A673 (cell line): ENCODE measurements around the gene MAB21L4. TPM values are rescaled to one million over a fixed set of nuclear protein-coding genes. Genes with fewer than 3 reads are reported as not detected.

Source experiments
- BruUV-seq: library from RNA; stranded (reverse); fragments of 400-500 nt; replicated peaks from 2 replicates; lab custom pipeline; 2021; lab: Mats Ljungman, UMichigan
- CTCF ChIA-PET: fragments of 300-600 bp; sonication (Branson Sonifier 250); formaldehyde crosslinking; loops from one replicate; lab custom pipeline; 2022; ENCODE audit warnings: antibody characterized with exemption; lab: Charles Lee
- POLR2A ChIA-PET: fragments of 300-600 bp; sonication (Branson Sonifier 250); formaldehyde crosslinking; loops from one replicate; lab custom pipeline; 2022; ENCODE audit warnings: antibody characterized with exemption; ENCODE audit not compliant: low non-redundant PET; lab: Charles Lee
- DNase-seq: peaks from one replicate; pipeline ENCODE4 v3.0.0-alpha.2; 2015; ENCODE audit warnings: low spot score
- H3K27ac ChIP-seq: fragments of 200-600 bp; sonication (generic); 2 replicates; pipeline ENCODE4 v1.5.1; 2016; ENCODE audit warnings: mixed run types, low read depth, mild to moderate bottlenecking, mixed read lengths, antibody characterized with exemption, low read length; ENCODE audit not compliant: poor library complexity, severe bottlenecking
- H3K27me3 ChIP-seq: fragments of 200-600 bp; sonication (generic); replicated peaks from 2 replicates; pipeline ENCODE4 v1.6.1; 2017; ENCODE audit warnings: mixed run types, low read depth, mild to moderate bottlenecking, mixed read lengths, antibody characterized with exemption, low read length; ENCODE audit not compliant: insufficient read depth, poor library complexity
- H3K36me3 ChIP-seq: fragments of 200-600 bp; sonication (generic); 2 replicates; pipeline ENCODE4 v1.6.1; 2016; ENCODE audit warnings: mixed run types, mild to moderate bottlenecking, mixed read lengths, antibody characterized with exemption, low read length; ENCODE audit not compliant: insufficient read depth, poor library complexity, severe bottlenecking
- H3K4me1 ChIP-seq: fragments of 200-600 bp; sonication (generic); 2 replicates; pipeline ENCODE4 v1.6.1; 2017; ENCODE audit warnings: mixed run types, mild to moderate bottlenecking, mixed read lengths, antibody characterized with exemption, low read length; ENCODE audit not compliant: insufficient read depth, poor library complexity, severe bottlenecking
- H3K4me3 ChIP-seq: fragments of 200-600 bp; sonication (generic); 2 replicates; pipeline ENCODE4 v1.5.1; 2016; ENCODE audit warnings: low read depth, mixed run types, mild to moderate bottlenecking, mixed read lengths, low read length; ENCODE audit not compliant: poor library complexity, severe bottlenecking
- H3K9me3 ChIP-seq: fragments of 200-600 bp; sonication (generic); 2 replicates; pipeline ENCODE4 v1.6.1; 2016; ENCODE audit warnings: mixed run types, low read depth, mild to moderate bottlenecking, mixed read lengths, antibody characterized with exemption, low read length; ENCODE audit not compliant: poor library complexity, severe bottlenecking
- CTCF ChIP-seq: fragments of 300-800, 200-600 bp; sonication (generic); conservative IDR thresholded peaks from 2 replicates; pipeline ENCODE4 v1.5.1; 2017; ENCODE audit warnings: low read depth, mild to moderate bottlenecking, antibody characterized with exemption, low read length, moderate library complexity, mixed read lengths
- EZH2 ChIP-seq: fragments of 200-600 bp; sonication (generic); IDR thresholded peaks from 2 replicates; pipeline ENCODE4 v1.6.1; 2017; ENCODE audit warnings: borderline replicate concordance, low read depth, mild to moderate bottlenecking, mixed read lengths, antibody characterized with exemption, low read length; ENCODE audit not compliant: poor library complexity, severe bottlenecking
- intact Hi-C: fragments of 100-400 bp; cut with micrococcal nuclease; formaldehyde crosslinking; loops from one replicate; pipeline ENCODE4 v1.10.0; 2022; ENCODE audit not compliant: unreplicated experiment
- total RNA-seq: library from RNA; stranded (reverse); gene quantifications from 2 replicates; pipeline ENCODE4 v1.2.3, GENCODE V29; 2021

The MAB21L4 gene
- total RNA-seq, 1 experiment from 2014 or later: not detected

- CTCF ChIA-PET: no interaction called here
- no peak overlapping the region for H3K4me3 ChIP-seq
- no peaks in the 10 kb centered on the region for H3K36me3 ChIP-seq
- no peaks in the 10 kb centered on the region for H3K27me3 ChIP-seq
- BruUV-seq: no TSS peak
- TF ChIP-seq CTCF (no peak), EZH2 (no peak)
- DNase-seq: no peak
- no peaks in the 10 kb centered on the region for H3K4me1 ChIP-seq
- POLR2A ChIA-PET: no interaction called here
- H3K27ac ChIP-seq: no peak overlapping the region
- intact Hi-C loops: no loop called here
- H3K9me3 ChIP-seq: no peaks in the 10 kb centered on the region
Observed at GRCh38 chr2:240858871-240859270, 37.1 kb downstream of the MAB21L4 start.

- no peak for DNase-seq
- Histone ChIP-seq H3K27me3 (no peaks in the 10 kb centered on the region), H3K4me3 (no peak overlapping the region), H3K4me1 (no peaks in the 10 kb centered on the region), H3K9me3 (no peaks in the 10 kb centered on the region), H3K27ac (no peak overlapping the region), H3K36me3 (no peaks in the 10 kb centered on the region)
- BruUV-seq: no TSS peak
- ChIA-PET CTCF (no interaction called here), POLR2A (no interaction called here)
- TF ChIP-seq EZH2 (no peak), CTCF (no peak)
- intact Hi-C loops: no loop called here
Observed at GRCh38 chr2:240858321-240858720, 37.6 kb downstream of the MAB21L4 start.

- no TSS peak for BruUV-seq
- DNase-seq: no peak
- intact Hi-C loops: no loop called here
Observed at GRCh38 chr2:240857039-240858008, 38.6 kb downstream of the MAB21L4 start.

More at GRCh38 chr2:240857039-240858008, 38.6 kb downstream of the MAB21L4 start:
- no peaks in the 10 kb centered on the region for H3K36me3 ChIP-seq
- H3K4me1 ChIP-seq: no peaks in the 10 kb centered on the region
- TF ChIP-seq EZH2 (no peak), CTCF (no peak)
- no peak overlapping the region for H3K4me3 ChIP-seq
- H3K9me3 ChIP-seq: no peaks in the 10 kb centered on the region
- ChIA-PET CTCF (no interaction called here), POLR2A (no interaction called here)
- no peak overlapping the region for H3K27ac ChIP-seq
- H3K27me3 ChIP-seq: no peaks in the 10 kb centered on the region
